Naive thymus-derived CD8-positive, alpha-beta T cell (primary cell): ENCODE results near the gene ANKRD40CL. TPM values are rescaled to one million over a fixed set of nuclear protein-coding genes. Genes with fewer than 3 reads are reported as not detected.

ENCODE experiments used
- ATAC-seq, 2 donors: fragments of 150-1000 bp; cut with Tn5 transposase in 1 of 2; sonication (Bioruptor Pico), chemical (Tn5 transposase) in 1 of 2; 1 replicate in 1 of 2; 2 replicates in 1 of 2; pipeline ENCODE4 v1.10.0; 2021; ENCODE audit warnings: mild to moderate bottlenecking in 2 of 2, moderate library complexity in 2 of 2
- POLR2A ChIA-PET: fragments of 350-600 bp; sonication (Branson Sonifier 250); formaldehyde crosslinking; loops from one replicate; lab custom pipeline; 2021; ENCODE audit warnings: antibody characterized with exemption; lab: Charles Lee
- DNase-seq, 10 donors: peaks; one replicate each; pipeline versions ENCODE4 v3.0.0 to v3.0.0-alpha.2; 2020 to 2022
- H3K27ac Mint-ChIP-seq, 10 donors: one replicate each; pipeline ENCODE4 v1.8.0; 2020 to 2022; ENCODE audit warnings: mild to moderate bottlenecking in 10 of 10, mixed read lengths in 10 of 10, moderate library complexity in 4 of 10, inconsistent platforms in 1 of 10
- H3K27me3 Mint-ChIP-seq, 5 donors: one replicate each; pipeline ENCODE4 v1.8.0; 2021 to 2022; ENCODE audit warnings: mixed read lengths in 5 of 5
- H3K36me3 Mint-ChIP-seq, 3 donors: one replicate each; pipeline ENCODE4 v1.8.0; 2020 to 2022; ENCODE audit warnings: mixed read lengths in 3 of 3, mild to moderate bottlenecking in 2 of 3, inconsistent platforms in 1 of 3
- H3K4me1 Mint-ChIP-seq, 4 donors: one replicate each; pipeline ENCODE4 v1.8.0; 2021 to 2022; ENCODE audit warnings: mixed read lengths in 4 of 4
- H3K4me3 Mint-ChIP-seq, 10 donors: one replicate each; pipeline ENCODE4 v1.8.0; 2020 to 2022; ENCODE audit warnings: mild to moderate bottlenecking in 10 of 10, mixed read lengths in 10 of 10, moderate library complexity in 6 of 10, inconsistent platforms in 1 of 10
- H3K9me3 Mint-ChIP-seq, 9 donors: one replicate each; pipeline ENCODE4 v1.8.0; 2020 to 2022; ENCODE audit warnings: mixed read lengths in 9 of 9, mild to moderate bottlenecking in 3 of 9, inconsistent platforms in 1 of 9, moderate library complexity in 1 of 9
- polyA plus RNA-seq, 3 donors: library from polyadenylated mRNA; unstranded; fragments of 300-500 nt; fragmentation: Illumina TruSeq; gene quantifications; one replicate each; pipeline ENCODE4 v1.2.3, GENCODE V29; 2021
- total RNA-seq, 8 experiments: library from RNA in 2 of 8; stranded (reverse) in 2 of 8; gene quantifications; one replicate each; pipeline ENCODE4 v1.2.3 and lab custom pipeline; 2021 to 2026

The ANKRD40CL gene
- total and polyA plus RNA-seq, 5 experiments from 2014 or later, result not detected

- ATAC-seq, result no peak
- no peak for DNase-seq
- Mint-ChIP-seq H3K36me3 (no peaks in the 10 kb centered on the region), H3K27ac (no peak overlapping the region), H3K27me3 (peaks cover 0 to 7% (median 0%) of the 10 kb centered on the region in 5 donors), H3K4me1 (peaks cover 9 to 40% (median 23%) of the 10 kb centered on the region in 4 donors), H3K4me3 (no peak overlapping the region), H3K9me3 (no peaks in the 10 kb centered on the region)
- POLR2A ChIA-PET, result no interaction called here
Observed at GRCh38 chr17:50768346-50768761, 1.0 kb upstream of the ANKRD40CL start.

- H3K27me3 Mint-ChIP-seq, result peaks cover 0 to 7% (median 0%) of the 10 kb centered on the region in 5 donors
- peaks cover 14 to 43% (median 25%) of the 10 kb centered on the region in 4 donors for H3K4me1 Mint-ChIP-seq
- H3K9me3 Mint-ChIP-seq, result no peaks in the 10 kb centered on the region
- H3K36me3 Mint-ChIP-seq, result no peaks in the 10 kb centered on the region
- peak overlapping the region in 1 of 10 donors; percentile 47 for H3K27ac Mint-ChIP-seq
- POLR2A ChIA-PET, result no interaction called here
- DNase-seq (no peak), ATAC-seq (no peak)
- no peak overlapping the region for H3K4me3 Mint-ChIP-seq
Observed at GRCh38 chr17:50767030-50767429, 288 bp downstream of the ANKRD40CL start.

GRCh38 chr17:50766222-50767023, 895 bp downstream of the ANKRD40CL start:
- POLR2A ChIA-PET, result no interaction called here
- ATAC-seq, result no peak
- H3K27ac Mint-ChIP-seq, result peak overlapping the region in 2 of 10 donors; percentile 47 to 77
- peaks cover 0 to 7% (median 0%) of the 10 kb centered on the region in 5 donors for H3K27me3 Mint-ChIP-seq
- H3K4me1 Mint-ChIP-seq, result peaks cover 12 to 40% (median 23%) of the 10 kb centered on the region in 4 donors
- DNase-seq, result no peak
- H3K9me3 Mint-ChIP-seq, result no peaks in the 10 kb centered on the region
- no peak overlapping the region for H3K4me3 Mint-ChIP-seq
- no peaks in the 10 kb centered on the region for H3K36me3 Mint-ChIP-seq

DNA sequence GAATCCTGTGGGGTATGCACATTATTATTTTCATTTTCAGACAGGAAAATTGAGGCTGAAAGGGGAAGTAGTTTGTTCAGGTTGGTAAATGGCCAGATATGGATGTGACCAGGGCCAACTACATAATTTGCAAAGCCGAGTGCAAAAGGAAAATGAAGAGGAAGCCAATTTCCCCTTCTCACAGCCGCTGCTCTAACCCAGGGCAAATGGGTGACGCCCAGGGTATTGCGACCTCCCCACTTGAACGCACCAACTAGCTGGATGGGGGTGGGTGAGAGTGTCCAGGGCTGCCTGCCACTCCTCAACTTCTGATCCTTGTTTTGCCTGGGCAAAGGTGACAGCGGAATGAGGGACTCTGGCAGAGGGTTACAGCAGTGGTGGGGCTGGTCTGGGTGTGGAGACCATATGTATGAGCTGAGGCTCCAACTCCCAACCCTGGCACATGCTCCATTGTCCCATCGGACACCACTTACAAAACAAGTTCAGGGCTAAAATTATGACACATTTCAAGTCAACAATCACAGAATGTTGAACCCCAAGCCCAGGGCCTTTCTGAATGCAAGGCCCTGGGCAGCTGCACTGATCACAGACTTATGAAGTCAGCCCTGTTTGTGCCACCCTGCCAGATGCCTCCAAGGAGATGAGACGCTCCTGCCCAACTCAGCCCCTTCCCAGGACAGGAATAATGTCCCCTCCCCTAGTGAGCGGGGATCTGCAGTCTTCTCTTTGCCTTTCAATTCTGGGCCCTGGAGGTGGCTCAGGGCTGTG, 1.7 kb downstream of the ANKRD40CL start:
- no peak for DNase-seq
- ATAC-seq, result no peak
- Mint-ChIP-seq H3K27me3 (peaks cover 0 to 7% (median 0%) of the 10 kb centered on the region in 5 donors), H3K27ac (peak overlapping the region in 1 of 10 donors; percentile 77), H3K9me3 (no peaks in the 10 kb centered on the region), H3K4me3 (no peak overlapping the region), H3K36me3 (no peaks in the 10 kb centered on the region), H3K4me1 (peaks cover 12 to 40% (median 23%) of the 10 kb centered on the region in 4 donors)
- POLR2A ChIA-PET, result no interaction called here

DNA sequence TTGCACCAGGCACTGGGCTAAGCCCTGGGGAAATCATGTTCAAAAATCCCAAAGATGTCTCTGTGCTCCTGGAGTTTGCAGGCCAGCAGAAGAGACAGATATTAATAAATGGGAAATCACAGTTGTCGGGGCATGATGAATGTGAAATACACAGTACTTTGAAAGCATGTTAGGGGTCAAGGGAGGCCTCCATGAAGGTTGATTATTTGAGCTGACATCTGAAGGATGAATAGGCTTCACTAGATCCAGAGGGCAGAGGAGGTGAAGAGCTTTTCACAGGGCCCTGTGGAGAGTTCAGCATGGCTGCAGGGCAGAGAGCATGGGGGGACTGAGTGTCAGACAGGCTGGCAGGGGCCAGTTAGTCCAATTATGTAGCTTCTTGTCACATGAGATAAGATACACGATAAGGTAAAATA, 2.6 kb downstream of the ANKRD40CL start:
- Mint-ChIP-seq H3K4me3 (no peak overlapping the region), H3K27me3 (peaks cover 0 to 7% (median 0%) of the 10 kb centered on the region in 5 donors), H3K27ac (peak overlapping the region in 1 of 10 donors; percentile 60), H3K9me3 (no peaks in the 10 kb centered on the region), H3K36me3 (no peaks in the 10 kb centered on the region), H3K4me1 (peaks cover 12 to 40% (median 23%) of the 10 kb centered on the region in 4 donors)
- no peak for ATAC-seq
- POLR2A ChIA-PET, result no interaction called here
- DNase-seq, result no peak

- Mint-ChIP-seq H3K27ac (peak overlapping the region in 1 of 10 donors; percentile 50), H3K36me3 (no peaks in the 10 kb centered on the region), H3K27me3 (peaks cover 0 to 7% (median 0%) of the 10 kb centered on the region in 5 donors), H3K4me1 (peaks cover 12 to 40% (median 24%) of the 10 kb centered on the region in 4 donors), H3K4me3 (peak overlapping the region in 5 of 10 donors; percentile 54 to 87 (median 85)), H3K9me3 (no peaks in the 10 kb centered on the region)
- POLR2A ChIA-PET, result no interaction called here
- DNase-seq (no peak), ATAC-seq (no peak)
Observed at GRCh38 chr17:50763716-50764475, 3.4 kb downstream of the ANKRD40CL start.

GRCh38 chr17:50762177-50762576, 5.1 kb downstream of the ANKRD40CL start:
- Mint-ChIP-seq H3K4me1 (peaks cover 14 to 40% (median 26%) of the 10 kb centered on the region in 4 donors), H3K27ac (peak overlapping the region in 1 of 10 donors; percentile 19), H3K36me3 (no peaks in the 10 kb centered on the region), H3K4me3 (no peak overlapping the region), H3K9me3 (no peaks in the 10 kb centered on the region), H3K27me3 (peaks cover 0 to 4% (median 0%) of the 10 kb centered on the region in 5 donors)
- DNase-seq (no peak), ATAC-seq (no peak)
- POLR2A ChIA-PET, result interaction anchor here (0.5 to 1.4 kb wide), 5 partner anchors 10 to 104 kb away, joined by 3 to 5 read pairs (median 4); partner anchors contain the start of gene TOB1

GRCh38 chr17:50758989-50759544, 8.3 kb downstream of the ANKRD40CL start:
- H3K4me3 Mint-ChIP-seq, result no peak overlapping the region
- POLR2A ChIA-PET, result interaction anchor here (0.7 kb wide), 1 partner anchor 187 kb away, joined by 3 read pairs; no protein-coding TSS in a partner anchor
- DNase-seq, result no peak

DNA sequence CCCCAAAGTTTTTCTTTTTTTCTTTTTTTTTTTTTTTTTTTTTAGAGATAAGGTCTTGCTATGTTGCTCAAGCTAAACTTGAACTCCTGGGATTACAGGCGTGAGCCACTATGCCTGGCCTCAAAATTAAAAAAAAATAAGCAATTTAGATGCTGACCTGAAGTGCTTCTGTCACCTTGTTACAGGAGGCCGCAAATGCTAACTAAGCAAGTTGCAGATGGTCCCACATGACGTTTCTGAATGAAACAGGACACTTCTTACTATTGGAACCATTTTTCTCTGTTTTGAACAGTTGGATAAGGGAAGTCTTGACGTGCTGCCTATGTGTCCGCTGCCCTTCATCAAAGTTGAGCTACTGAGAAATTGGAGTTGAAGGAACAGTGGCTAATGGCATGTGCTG, 8.8 kb downstream of the ANKRD40CL start:
- Mint-ChIP-seq H3K27me3 (no peaks in the 10 kb centered on the region), H3K4me3 (no peak overlapping the region), H3K9me3 (no peaks in the 10 kb centered on the region), H3K36me3 (peaks cover 0 to 26% (median 0%) of the 10 kb centered on the region in 3 donors), H3K4me1 (peaks cover 6 to 15% (median 8%) of the 10 kb centered on the region in 4 donors), H3K27ac (peak overlapping the region in 5 of 10 donors; percentile 1 to 61 (median 5))
- DNase-seq (no peak), ATAC-seq (no peak)
- POLR2A ChIA-PET, result interaction anchor here (1.2 kb wide), 1 partner anchor 42 kb away, joined by 3 read pairs; no protein-coding TSS in a partner anchor

More at GRCh38 chr17:50758989-50759544, 8.3 kb downstream of the ANKRD40CL start:
- no peaks in the 10 kb centered on the region for H3K9me3 Mint-ChIP-seq
- H3K27me3 Mint-ChIP-seq, result no peaks in the 10 kb centered on the region
- peak overlapping the region in 7 of 10 donors; percentile 1 to 61 (median 6) for H3K27ac Mint-ChIP-seq
- no peak for ATAC-seq
- H3K36me3 Mint-ChIP-seq, result peaks cover 0 to 20% (median 0%) of the 10 kb centered on the region in 3 donors
- peaks cover 7 to 18% (median 11%) of the 10 kb centered on the region in 4 donors for H3K4me1 Mint-ChIP-seq

- no peaks in the 10 kb centered on the region for H3K27me3 Mint-ChIP-seq
- no peaks in the 10 kb centered on the region for H3K9me3 Mint-ChIP-seq
- H3K4me3 Mint-ChIP-seq, result no peak overlapping the region
- POLR2A ChIA-PET, result no interaction called here
- DNase-seq (no peak), ATAC-seq (no peak)
- peaks cover 0 to 6% (median 3%) of the 10 kb centered on the region in 4 donors for H3K4me1 Mint-ChIP-seq
- peaks cover 4 to 62% (median 4%) of the 10 kb centered on the region in 3 donors for H3K36me3 Mint-ChIP-seq
- peak overlapping the region in 4 of 10 donors; percentile 11 to 42 (median 34) for H3K27ac Mint-ChIP-seq
Observed at GRCh38 chr17:50754521-50754920, 12.8 kb downstream of the ANKRD40CL start.

GRCh38 chr17:50749245-50749644, 18.1 kb downstream of the ANKRD40CL start:
- no peak overlapping the region for H3K4me3 Mint-ChIP-seq
- ATAC-seq, result no peak
- no peaks in the 10 kb centered on the region for H3K27me3 Mint-ChIP-seq
- no peak for DNase-seq
- H3K27ac Mint-ChIP-seq, result peak overlapping the region in 3 of 10 donors; percentile 2 to 83 (median 81)
- no peaks in the 10 kb centered on the region for H3K9me3 Mint-ChIP-seq
- POLR2A ChIA-PET, result interaction anchor here (0.6 kb wide), 1 partner anchor 42 kb away, joined by 6 read pairs; no protein-coding TSS in a partner anchor
- peaks cover 4 to 96% (median 17%) of the 10 kb centered on the region in 3 donors for H3K36me3 Mint-ChIP-seq
- H3K4me1 Mint-ChIP-seq, result peaks cover 0 to 7% (median 4%) of the 10 kb centered on the region in 4 donors
